ENCODE data around the gene CERKL. TPM values are rescaled to one million over a fixed set of nuclear protein-coding genes. Genes with fewer than 3 reads are reported as not detected.

The CERKL gene
- total RNA-seq = 0.36 TPM in 1 of 2 replicates, not detected in the other

GRCh38 chr2:181656450-181657291 lies at the start of gene CERKL:
Gene CERKL (minus strand): TSS chr2:181657105. CDS start chr2:181657006, 99 bp downstream.

GRCh38 chr2:181680055-181680936 lies 23.4 kb upstream of the CERKL start, which contains the start of gene NEUROD1:
Gene NEUROD1 (minus strand): TSS chr2:181680517. CDS start chr2:181678860, 1,657 bp downstream.

Other genes starting within 250 kb of the CERKL start
- under 0.01 and 1.00 TPM in 2 replicates for gene ITGA4, start 199.7 kb downstream of the CERKL start, total RNA-seq
- gene NEUROD1, start 23.4 kb upstream of the CERKL start, total RNA-seq = not detected in 2 replicates
- gene ITPRID2, start 234.6 kb upstream of the CERKL start, total RNA-seq = 145 and 164 TPM in 2 replicates

Data from nasal cavity respiratory epithelium epithelial cell of viscerocranial mucosa (primary cell).